Amniotic stem cell (primary cell): Measurements from ENCODE around the gene GALNT2.

ENCODE experiments used
- DNase-seq: peaks from one replicate; lab custom pipeline; 2025; lab: John Stamatoyannopoulos, UW

GALNT2 gene

DNA sequence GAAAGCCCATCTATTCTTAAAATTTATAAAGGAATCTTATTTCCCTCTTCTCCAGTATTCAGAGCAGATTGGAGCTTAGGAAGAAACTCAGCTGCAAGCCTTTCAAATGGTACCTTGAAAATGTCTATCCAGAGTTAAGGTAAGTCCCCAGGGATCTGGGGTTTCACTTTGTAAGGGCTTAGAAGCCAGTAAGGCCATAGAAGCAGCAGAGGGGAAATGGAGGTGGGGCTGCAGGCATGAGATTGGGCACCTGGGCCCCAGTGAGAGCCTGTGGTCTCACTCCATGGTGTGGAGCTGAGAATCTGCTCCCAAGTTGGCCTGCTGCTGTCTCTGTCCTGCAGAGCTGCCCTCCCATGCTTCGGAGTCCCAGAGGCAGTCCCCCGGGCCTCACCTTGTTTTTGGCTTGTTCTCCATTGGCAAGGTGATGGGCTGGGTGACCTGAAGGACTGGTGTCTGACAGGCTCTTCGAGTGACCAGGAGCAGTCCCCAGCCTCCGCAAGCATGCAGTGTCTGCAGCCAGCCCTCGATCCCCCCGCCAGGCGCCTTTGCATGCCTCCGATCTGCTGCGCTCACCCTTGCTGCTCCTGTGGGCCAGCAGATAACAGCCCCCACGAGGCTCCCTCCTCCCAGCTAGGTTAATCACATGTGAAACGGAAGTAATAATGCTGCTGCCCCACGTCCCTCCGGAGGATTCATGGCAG is 196.0 kb downstream of the GALNT2 start:
- no peak for DNase-seq

DNA sequence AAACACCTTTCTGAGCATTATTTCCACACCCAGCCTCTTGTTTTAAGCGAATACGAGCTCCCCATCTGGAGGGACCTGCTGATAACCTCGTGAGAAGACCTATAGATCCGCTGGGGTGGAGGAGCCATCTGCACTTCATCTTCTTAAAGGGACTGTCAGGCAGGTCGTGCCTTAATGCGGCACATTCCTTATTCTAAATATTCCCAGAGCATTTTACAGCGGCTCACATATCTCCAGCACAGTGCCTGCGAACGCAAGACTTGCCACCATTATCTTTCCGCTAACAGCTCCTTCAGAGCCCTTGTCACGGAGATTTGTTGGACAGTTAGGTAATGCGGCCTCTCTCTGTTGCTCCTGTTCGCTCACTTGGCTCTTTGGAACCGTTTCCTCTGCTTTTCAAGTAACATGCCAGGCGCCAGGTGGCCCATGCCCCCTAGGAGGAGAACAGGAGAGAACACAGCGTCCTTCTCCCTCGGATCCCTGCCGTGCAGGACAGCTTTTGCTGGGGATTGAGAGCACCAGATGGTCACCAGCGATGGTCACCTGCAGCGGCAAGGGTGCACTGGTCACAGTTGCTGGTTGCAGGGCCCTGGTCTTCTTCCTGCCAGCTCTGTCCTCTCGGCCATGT is 196.6 kb downstream of the GALNT2 start:
- no peak for DNase-seq

DNA sequence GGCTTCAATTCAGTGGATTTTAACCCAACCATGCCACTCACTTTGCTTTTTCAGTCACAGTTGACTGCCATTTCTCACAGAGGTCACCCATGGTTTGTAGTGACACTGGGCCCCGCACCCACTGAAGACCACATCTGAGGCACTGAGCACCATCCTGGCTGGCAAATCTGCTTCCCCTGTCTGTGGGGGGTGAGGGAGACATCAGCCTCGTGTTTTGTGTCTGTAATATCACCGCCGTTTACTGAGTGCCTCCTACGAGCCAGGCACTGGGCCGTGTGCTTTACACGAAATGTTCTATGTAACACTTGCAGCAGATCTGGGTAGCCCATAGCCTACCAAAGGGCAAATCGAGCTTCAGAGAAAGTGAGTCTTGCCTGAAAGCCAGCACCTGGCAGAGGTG is 197.3 kb downstream of the GALNT2 start:
- DNase-seq = no peak

DNA sequence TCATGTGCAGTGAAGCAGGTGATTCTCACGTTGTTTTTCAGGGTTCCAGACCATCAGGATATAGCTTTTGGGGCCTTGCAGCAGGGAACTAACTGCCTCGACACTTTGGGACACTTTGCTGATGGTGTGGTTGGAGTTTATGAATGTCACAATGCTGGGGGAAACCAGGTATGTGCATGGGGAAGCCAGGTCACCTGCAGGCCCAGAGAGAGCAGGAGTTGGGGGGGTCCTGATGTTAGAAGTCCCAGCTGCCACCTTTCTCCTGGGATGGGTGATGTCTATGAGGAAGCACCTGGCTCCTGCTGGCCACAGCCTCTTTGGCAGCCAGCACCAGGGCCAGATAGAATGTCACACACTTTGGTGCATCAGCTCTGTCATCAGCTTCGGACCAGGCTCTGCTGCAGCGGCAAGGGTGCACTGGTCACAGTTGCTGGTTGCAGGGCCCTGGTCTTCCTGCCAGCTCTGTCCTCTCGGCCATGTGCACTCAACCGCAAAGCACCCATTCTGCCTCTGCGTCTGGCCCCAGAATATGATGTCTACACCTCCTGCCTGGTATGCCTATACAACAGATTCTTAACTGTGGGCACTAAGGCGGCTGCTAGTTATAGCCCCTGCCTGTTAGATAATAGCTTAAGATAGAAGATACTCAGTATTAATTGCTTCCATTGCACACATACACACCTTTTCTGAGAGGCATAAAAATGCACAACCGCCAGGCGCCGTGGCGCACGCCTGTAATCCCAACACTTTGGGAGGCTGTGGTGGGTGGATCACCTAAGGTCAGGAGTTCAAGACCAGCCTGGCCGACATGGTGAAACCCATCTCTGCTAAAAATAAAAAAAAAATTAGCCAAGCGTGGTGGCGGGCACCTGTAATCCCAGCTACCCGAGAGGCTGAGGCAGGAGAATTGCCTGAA is 198.4 kb downstream of the GALNT2 start:
- no peak for DNase-seq

DNA sequence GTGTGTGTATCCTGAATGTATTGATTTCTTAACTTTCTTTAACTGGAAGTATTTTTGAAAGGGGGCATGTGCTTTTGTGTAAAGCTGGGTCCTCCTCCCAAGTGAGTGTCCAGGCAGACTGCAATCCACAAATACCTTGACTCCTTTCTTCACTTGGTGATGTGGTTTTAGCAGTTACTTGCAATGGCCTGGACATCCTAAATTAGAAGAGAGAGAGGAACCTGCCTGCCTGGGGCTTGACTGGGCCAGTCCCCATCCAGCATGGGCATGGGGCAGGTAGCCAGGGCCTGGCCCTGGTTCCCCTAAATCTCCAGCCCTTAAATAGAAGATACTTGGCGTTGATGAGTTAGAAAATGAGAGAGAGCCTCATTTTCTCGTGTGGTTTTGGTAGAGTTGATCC is 199.4 kb downstream of the GALNT2 start:
- DNase-seq = no peak

DNA sequence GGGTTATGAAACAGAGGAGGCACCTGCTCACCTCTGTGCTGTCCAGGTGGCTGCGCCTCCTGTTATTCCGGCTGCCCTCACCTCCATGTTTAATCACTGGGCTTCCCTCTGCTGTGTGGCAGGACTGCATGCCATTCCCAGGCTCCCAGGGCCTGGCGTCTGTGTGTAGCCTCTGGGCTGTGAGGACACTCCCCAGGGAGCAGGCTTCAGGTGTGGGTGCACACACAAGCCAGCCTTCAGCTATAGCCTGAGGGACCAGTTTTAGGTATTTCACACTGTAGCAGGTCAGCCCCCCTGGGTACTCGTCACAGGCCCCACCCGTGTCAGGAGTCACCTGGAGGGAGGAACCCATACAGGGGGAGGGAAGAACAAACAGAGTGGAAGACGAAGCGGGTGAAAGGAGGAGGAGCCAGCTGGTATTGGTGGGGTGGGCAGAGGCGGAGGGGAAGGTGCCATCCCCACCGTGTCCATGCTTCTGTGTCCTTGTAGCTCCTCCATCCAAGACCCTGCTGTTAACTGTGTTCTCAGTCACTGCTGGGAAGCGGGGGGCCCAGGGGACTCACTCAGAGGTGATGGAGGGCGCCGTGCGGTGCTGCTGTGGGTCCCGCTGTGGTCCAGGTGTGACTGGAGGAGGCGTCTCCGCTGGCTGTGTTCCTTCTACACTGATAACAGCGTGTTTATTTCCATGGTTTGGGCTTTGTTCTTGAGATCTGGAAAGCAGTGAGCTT is 200.5 kb downstream of the GALNT2 start:
- DNase-seq = no peak

DNA sequence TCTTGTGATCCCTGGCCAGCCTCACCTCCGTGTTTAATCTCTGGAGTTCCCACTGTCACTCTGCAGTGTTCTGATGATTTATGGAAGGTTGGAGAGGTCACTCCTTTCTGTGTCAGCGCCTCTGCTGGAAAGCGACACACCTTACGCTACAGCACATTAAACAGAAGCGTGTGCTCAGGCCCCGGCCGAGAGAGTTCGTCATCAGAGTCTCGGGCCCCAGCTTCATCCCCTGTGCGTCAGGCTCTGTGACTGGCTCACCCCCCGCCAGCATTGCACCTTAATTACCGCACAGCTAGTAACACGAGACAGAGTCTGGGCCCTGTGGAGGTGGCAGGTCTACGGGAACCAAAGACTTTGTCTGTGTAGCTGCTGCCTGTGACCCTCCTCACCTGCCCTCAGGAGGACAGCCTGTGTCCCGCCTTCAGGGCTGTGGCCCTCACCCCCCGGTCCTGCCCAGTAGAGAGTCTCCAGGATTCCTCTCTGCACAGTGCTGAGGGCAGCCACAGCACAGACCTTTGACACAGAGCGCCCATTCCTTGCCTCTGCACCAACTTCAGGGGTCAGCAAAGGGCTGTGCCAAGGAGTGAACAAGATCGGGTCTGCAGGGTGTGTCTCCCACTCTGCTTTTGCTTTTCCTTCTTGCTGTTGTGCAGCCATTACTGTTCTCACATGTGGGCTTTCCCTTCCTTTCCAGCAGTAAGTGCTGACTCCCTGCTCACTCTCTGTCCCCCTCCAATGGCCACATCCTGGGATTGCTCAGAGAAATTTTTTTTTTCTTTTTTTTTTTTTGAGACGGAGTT is 201.5 kb downstream of the GALNT2 start:
- DNase-seq = peak; percentile 39

DNA sequence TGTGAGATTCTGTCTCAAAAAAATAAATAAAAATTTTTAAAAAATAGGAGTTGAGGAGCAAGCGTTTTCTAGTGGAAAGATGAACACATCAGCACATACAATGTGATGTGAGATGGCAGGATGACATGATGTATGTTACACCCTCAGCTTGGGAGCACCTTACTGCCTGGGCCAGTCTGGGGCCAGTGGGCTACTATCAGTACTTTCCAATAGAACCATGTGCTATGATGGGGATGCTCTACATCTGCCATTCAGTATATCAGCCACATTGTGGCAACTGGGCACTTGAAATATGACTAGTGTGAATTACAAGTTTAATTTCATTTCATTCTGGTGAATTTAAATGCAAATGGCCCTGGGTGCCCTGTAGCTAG is 203.1 kb downstream of the GALNT2 start:
- DNase-seq = no peak

DNA sequence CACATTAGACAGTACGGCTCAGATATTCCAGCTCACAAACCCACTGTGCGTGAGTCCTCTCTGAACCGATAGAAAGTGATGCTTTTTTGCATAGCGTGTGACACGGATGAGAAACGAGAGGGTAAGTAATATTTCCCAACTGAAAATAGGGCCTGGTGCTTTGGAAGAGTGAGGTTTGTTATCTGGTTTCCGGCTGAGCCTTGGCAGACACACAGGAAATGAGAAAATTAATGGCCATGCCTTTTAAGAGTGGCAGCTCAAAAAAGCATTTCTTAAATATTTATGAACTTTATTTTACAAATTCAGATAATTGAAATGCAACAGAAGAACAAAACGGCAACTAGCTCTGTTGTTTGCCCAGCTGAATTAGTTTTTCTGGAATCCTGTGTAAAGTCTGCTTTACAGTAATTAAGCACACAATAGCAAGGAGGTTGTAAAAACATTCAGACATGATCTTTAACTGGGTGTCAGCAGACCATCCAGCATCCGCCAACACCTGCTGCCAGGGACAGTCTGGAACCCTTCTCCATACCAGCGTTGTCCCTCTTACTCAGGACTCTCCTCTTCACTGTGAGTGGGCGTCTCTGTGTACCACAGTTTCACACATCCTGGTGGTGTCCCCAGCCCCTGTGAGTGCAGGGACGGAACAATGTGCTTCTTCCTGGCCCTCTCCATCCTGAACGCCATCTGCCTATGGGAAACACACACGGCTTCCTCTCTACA is 203.7 kb downstream of the GALNT2 start:
- DNase-seq = no peak

DNA sequence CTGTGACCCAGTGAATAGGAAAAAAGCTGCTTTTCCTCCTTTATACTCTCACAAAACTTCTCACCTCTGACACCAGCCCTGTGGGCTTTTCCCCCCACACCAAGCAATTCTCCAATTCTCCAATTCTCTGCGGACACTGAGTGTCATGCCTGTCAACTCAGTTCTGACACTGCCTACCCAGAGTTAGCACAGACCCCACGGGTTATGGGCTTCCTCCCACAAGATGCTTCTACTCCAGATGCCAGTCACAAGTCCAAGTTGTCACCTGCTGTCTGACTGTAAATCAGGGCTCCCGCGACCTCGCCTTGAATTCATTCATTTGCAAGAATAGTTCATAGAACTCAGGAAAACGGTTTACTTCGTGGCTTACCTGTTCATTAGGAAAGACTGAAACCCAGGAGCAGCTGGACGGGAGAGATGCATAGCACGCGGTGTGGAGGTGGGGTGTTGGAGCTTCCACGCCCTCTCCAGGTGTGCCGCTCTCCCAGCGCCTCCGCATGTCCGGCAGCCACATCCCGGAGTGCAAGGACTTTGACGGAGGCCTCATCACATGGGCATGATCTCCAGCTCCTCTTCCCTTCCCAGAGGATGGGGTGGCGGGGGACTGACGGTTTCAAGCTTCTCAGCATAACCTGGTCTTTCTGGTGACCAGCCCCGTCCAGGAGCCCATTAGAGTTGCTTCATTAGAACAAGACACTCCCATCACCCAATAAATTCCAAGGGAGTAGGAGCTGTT is 204.4 kb downstream of the GALNT2 start:
- DNase-seq = no peak

DNA sequence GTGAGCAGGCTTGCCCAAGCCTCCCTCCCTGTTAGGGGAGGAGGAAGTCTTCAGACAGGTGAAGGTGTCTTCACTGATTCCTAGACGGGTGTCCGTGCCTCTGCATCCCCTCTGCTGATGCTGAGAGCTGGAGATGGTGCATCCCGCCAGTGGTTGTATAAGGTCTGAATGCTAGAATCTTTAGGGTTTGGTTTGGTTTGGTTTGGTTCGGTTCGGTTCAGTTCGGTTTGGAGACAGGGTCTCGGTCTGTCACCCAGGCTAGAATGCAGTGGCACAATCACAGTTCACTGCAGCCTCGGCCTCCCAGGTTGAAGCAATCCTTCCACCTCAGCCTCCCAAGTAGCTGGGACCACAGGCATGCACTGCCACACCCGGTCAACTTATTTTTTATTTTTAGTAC is 205.5 kb downstream of the GALNT2 start:
- DNase-seq = no peak

DNA sequence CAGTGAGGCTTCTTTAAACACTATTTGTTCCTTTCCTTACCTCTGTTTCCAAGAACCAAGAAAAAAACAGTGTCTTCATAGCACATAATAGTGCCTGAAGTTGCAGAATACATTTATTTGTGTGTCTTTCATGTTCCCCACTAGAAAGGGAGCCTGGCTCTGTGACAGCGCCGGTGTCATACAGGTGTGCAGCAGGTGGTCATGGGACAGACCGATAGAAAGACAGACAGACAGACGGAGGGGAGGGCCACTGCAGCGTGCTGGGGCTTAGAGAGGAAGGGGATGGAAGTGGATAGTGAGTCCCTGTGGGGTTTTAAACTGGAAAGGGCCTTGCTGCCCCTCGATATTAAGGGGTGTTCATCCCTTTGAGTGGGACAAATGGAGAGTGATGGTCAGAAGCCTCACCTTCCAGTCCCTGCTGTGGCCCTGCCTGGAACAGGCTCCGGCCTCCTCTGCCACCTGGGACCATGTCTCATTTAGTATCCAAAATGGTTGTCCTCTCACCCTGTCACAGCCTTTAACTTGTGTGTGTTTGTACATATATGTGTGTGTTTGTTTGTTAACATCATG is 206.2 kb downstream of the GALNT2 start:
- DNase-seq = no peak

DNA sequence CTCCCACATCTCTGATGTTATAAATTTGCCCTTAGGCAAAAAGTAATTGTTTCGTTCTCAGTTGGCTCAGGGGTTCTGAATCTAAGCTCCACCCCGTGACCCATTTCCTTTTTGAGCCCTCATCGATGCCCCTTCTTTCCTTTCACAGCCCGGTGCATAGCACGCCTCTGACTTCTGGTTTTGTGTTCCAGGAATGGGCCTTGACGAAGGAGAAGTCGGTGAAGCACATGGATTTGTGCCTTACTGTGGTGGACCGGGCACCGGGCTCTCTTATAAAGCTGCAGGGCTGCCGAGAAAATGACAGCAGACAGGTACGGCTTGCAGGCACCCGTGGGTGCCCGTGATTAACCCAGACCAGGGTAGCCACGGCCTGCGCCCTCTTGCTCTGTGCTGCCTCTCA is 207.2 kb downstream of the GALNT2 start:
- no peak for DNase-seq

DNA sequence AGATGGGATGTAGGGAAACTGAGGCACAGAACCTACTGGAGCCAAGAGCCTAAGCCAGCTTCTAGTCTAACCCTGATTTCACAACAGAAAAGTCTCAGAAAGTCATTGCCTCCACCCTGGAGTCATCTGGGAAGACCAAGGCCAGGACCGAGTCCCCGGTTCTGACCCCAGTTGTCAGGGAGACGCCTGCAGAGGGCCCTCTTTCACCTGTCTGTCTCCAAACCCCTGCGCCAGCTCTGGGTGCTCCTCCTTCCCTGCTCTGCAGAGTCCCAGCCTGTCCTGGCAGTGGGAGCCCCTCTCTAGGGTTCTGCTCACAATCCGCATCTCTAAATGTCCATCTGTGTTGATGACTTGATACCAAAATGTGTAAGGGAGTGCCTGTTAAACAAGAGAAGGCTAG is 209.4 kb downstream of the GALNT2 start:
- no peak for DNase-seq

DNA sequence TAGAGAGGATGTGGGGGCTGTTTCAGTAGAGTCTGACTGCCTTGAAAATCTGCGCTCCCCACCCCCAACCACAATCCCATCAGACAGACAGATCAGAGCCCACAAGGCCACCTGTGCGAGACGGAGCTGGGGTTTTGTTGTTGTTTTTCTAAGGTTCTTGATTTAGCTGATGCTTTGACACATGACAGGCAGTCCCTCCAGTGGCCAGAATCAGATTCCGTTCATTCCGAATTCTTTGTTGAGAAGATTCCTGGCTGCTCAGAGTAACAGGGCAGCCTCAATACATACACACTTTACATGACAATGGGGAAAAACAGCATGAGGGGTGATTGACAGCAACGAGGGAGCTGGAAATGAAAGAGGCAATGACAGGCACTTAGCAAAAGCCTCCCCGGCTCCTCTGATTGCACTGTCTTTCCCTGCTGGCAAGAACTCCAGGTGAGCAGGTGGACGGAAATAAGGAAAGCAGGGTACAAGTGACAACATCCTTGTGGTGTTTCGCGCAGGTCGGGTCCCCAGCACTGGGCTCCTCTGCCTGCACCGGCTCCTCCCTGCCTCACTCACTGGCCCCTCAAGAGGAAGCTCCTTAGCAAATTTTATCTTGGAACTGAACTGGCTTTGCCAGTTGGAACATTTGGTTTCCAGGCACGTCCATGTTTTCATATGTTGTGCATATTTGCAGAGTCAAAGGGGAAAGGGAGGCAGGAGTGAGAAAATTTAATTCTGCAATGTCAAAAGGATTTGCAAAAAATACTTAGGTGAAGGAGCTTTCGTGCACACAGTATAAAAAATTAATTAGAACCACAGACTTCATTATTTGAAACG is 210.4 kb downstream of the GALNT2 start:
- DNase-seq = no peak

DNA sequence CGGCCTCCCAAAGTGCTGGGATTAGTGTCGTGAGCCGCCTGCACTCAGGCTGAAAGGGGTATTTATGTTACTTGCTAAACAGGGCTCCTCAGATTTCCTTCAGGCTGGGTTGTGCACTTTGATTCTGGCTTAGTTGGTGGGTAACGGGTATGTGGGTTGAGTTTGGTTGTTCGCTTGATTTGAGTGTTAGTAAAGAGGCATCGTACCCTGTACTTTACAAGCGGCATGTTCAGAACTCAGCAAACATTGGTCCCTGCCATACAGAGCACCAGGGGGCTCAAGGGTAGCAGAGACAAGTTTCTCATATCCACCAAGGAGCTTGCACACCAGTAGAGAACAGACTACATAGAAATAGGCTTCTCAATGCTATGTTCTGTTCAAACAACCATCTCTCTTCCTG is 211.3 kb downstream of the GALNT2 start:
- no peak for DNase-seq

DNA sequence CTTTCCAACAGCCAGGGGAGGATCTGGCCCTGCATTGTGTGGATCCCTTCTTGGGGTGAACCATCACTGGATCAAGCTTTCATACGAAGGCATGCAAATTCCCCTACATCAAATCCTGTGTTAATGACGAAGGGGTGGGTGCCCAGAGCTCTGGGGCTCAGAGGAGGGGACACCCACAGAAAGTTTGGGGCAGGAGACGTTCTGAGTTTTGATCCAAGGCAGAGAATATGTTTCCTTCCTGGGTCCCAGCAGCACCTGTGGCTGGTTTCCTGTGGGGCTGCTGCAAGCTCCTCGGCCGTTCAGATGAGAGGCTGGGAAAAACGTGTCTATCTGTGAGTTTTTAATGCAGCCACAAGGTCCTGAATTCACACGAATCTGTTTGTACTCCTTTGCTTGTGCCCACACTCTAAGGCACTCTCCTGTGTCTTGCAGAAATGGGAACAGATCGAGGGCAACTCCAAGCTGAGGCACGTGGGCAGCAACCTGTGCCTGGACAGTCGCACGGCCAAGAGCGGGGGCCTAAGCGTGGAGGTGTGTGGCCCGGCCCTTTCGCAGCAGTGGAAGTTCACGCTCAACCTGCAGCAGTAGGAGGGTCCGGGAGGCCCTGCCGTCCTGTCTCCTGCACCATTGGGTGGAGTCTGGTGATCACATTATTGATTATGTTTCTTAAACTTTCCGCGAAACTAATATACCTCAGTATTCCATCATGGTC is 212.0 kb downstream of the GALNT2 start:
- no peak for DNase-seq

DNA sequence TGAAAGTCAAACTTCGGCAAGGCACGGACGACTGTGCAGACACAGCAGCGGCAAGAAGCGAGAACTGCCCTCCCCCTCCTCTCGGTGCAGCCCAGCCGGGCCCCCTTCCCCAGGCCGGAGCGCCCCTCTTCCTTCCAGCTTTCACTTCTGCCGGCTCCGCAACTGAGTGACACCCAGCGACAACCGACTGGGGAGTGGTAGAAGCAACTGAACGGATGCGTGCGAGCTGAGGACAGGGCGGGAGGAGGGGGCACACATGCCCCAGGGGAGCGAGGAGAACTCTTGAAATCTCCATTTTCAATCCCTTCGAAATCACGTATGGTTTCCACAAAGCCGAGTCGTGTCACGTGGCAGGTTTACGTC is 212.5 kb downstream of the GALNT2 start:
- DNase-seq = no peak
